NCI-H2196 treated with DMSO at 0.1 percent for 48 hours (cell line): Measurements from ENCODE around the gene PPP6R2.

Source experiments
- DNase-seq: peaks from one replicate; lab custom pipeline; 2025; ENCODE audit not compliant: unreplicated experiment; lab: John Stamatoyannopoulos, UW

Gene PPP6R2

GRCh38 chr22:50445071-50445879 is 102.1 kb downstream of the PPP6R2 start:
- DNase-seq, result no peak

- DNase-seq, result no peak
Measured at GRCh38 chr22:50445880-50446707, 103.0 kb downstream of the PPP6R2 start.

- DNase-seq, result no peak
Measured at GRCh38 chr22:50446708-50447575, 103.8 kb downstream of the PPP6R2 start.

- DNase-seq, result no peak
Measured at GRCh38 chr22:50447576-50448551, 104.7 kb downstream of the PPP6R2 start.

GRCh38 chr22:50452649-50453048 is 109.5 kb downstream of the PPP6R2 start:
- no peak for DNase-seq

GRCh38 chr22:50454556-50455075 is 111.5 kb downstream of the PPP6R2 start:
- no peak for DNase-seq

- DNase-seq, result no peak
Measured at GRCh38 chr22:50455201-50455600, 112.1 kb downstream of the PPP6R2 start.

- no peak for DNase-seq
Measured at GRCh38 chr22:50456026-50456425, 112.9 kb downstream of the PPP6R2 start.

- DNase-seq, result no peak
Measured at GRCh38 chr22:50456466-50457234, 113.5 kb downstream of the PPP6R2 start.

GRCh38 chr22:50459016-50459415 is 115.9 kb downstream of the PPP6R2 start:
- no peak for DNase-seq

GRCh38 chr22:50459496-50460140 is 116.5 kb downstream of the PPP6R2 start:
- DNase-seq, result no peak

GRCh38 chr22:50460938-50461337 is 117.8 kb downstream of the PPP6R2 start:
- DNase-seq, result no peak

- no peak for DNase-seq
Measured at GRCh38 chr22:50461536-50461935, 118.4 kb downstream of the PPP6R2 start.

- DNase-seq, result no peak
Measured at GRCh38 chr22:50461979-50462540, 118.9 kb downstream of the PPP6R2 start.

GRCh38 chr22:50463188-50463900 is 120.2 kb downstream of the PPP6R2 start:
- DNase-seq, result no peak

- no peak for DNase-seq
Measured at GRCh38 chr22:50464451-50464850, 121.3 kb downstream of the PPP6R2 start.

- no peak for DNase-seq
Measured at GRCh38 chr22:50465066-50465930, 122.2 kb downstream of the PPP6R2 start.
